HG03460 (cell line): Measurements from ENCODE around the gene ERFE.
A peak's percentile ranks its signal among the peaks of the same experiment; 100 is the strongest.

ENCODE experiments used
- ATAC-seq: cut with Tn5 transposase; IDR thresholded peaks from one replicate; pipeline ENCODE4 v1.9.1; 2021; ENCODE audit not compliant: unreplicated experiment

Gene ERFE

DNA sequence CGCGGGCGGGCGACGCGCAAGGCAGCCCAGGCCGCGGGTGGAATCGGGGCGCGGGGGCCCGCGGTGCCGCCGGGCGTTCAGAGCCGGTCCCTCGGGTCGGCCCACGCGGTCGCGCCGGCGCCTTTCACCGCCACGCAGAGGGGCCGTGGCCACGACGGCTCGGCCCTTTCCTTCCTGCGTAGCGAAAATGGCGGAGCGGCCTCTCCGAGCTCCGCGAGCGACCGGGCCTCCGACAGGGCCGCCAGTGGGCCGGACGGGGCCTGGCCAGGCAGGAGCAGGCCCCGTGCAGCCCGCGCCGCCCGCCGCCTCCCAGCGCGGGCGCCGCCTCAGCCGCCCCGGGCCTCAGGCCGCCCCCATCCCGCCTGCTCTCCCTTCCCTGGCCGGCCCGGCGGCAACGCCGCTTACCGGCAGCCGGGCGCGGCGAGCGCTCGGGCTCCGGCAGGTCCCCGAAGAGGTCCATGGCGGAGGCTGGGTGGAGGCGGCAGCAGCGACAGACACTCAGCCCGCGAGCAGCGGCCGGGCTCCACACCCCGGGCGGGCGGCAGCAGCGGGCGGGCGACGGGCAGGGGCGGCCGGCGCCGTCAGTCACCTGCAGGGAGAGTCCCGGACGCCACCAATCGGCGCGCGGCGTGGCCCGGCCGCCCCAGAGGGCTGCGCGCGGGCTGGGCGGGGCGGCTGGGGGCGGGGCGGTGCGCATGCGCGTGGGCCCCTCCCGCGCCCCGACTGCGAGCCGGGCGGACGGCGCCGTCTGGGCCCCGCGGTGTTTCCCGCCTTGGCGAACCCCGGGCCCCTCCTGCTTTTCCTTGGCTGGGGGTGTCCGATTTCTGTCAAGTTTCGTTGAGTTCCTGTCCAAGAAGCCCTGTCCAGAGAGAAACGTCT, 44.6 kb downstream of the ERFE start, which contains the start of gene ILKAP:
TSS of gene ILKAP (minus strand) at position 602 of the 879 bp plus-strand sequence. CDS start at position 460, 142 bp downstream.
- ATAC-seq = peak; percentile 93

DNA sequence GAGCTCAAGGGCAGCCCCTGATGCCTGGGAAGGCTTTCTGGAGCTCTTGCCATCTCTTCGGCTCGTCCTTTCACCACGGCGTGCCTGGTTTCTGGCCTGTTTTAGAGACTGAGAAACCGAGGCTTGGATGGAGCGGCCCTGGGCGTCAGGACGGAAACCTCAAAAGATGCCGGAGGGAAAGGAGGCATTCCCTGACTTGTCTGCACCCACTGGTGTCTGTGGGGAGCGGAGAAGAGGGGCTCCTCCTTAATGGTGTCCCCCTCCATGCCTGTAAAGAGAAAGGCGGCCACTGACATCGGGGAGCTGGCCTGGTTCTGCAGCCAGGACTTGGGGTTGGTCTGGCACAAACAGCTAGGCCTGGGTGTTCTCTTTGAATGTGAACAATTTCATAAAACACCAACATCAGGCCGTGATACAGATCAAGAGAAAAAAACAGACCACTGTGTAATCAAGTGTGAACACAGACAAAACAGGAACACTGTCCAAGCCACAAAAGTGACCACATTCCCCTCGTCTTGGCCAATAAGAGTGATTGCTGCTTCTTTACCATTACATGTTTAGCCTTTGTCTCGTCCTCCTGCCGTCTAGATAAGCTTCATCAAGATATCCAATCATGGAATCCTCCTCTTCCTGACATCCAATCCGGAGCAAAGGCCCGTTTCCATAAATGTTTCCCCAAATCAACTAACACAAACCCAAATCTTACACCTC, 45.4 kb downstream of the ERFE start:
- ATAC-seq = peak; percentile 11

DNA sequence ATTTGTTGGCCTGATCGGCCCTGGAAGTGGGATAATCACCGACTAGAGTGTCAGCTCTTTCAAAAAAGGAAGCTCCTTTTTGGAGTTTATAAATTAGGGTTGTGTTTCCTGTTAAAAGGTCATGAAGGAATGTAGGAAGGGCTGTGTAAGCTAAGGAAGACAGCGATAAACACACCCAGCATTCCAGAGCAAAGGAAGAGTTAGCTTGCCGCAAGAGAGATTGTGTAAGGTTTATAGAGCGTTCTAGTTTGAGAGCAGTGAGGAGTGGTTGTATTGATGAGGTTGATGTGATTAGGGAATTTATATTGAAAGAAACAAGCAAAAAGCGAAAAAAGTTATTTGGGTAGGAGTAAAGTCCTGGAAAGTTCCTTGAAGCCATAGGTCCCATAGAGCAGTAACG, 48.2 kb downstream of the ERFE start:
- no peak for ATAC-seq

DNA sequence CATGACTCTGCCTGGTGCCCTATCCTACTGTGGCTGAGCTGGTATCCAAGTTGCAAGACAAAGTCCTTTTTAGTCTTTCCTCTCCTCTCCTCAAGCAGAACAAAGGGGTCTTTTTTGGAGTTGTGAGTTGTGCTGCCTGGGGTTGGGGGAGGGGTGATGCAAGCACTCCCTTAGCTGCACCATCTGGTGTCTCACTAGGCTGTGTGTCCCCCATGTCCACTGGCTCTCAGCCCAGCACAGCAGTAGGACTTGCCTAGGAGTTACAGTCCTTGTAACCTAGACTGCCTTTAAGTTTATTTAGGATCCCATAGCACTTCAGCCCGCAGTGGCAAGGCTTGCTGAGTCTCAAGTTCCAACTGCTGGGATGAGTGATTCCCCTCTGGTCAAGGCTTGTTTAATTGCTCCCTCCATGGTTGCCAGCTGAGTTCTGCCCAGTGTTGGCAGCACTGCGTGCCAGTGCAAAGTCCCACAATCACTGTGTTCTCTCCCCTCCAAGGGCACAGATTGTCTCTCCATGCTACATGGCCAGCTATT, 57.9 kb downstream of the ERFE start:
- ATAC-seq = no peak
